Right lobe of liver (tissue), 4 donors: ENCODE data around the gene CNTNAP4.

Experiments
- POLR2A ChIP-seq: fragments of 450-650 bp; IDR thresholded peaks from one replicate; pipeline ENCODE4 v1.6.1; 2017; ENCODE audit warnings: antibody characterized with exemption, mild to moderate bottlenecking
- TF ChIP-seq, protein P1 (sequence below), 4 donors: fragments of 200-600 bp in 3 of 4; fragments of 450-650 bp in 1 of 4; IDR thresholded peaks; one replicate each; pipeline versions ENCODE4 v1.5.1 to v1.8.0; 2016 to 2022; ENCODE audit warnings: antibody characterized with exemption in 4 of 4, mild to moderate bottlenecking in 2 of 4
- donor health status: DM: no; HTN: no; CAD: no.
- donor health status: DM: no; HTN: no; CAD: no.
- donor health status: DM: no; HTN: yes; CAD: no.

DNA sequence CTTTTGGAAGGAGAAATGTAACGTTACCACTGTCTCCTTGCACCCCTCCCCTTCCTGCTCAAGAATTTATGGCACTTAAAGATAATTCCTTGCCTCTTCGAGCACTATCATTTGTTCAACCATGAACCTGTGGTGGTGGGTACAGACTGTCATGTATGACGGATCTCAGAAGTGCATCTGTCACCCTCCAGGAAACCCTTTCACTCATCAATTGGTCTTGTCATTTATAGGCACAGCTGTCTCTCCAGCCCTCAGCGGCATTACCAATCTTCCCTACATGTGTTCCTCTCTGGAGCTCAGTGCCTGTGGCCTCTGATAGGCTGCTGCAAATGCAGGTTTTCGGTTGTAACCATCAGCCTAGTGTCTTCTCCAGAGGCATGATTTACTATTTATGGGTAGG is 15.0 kb downstream of the CNTNAP4 start:
- TF ChIP-seq, protein P1, sequence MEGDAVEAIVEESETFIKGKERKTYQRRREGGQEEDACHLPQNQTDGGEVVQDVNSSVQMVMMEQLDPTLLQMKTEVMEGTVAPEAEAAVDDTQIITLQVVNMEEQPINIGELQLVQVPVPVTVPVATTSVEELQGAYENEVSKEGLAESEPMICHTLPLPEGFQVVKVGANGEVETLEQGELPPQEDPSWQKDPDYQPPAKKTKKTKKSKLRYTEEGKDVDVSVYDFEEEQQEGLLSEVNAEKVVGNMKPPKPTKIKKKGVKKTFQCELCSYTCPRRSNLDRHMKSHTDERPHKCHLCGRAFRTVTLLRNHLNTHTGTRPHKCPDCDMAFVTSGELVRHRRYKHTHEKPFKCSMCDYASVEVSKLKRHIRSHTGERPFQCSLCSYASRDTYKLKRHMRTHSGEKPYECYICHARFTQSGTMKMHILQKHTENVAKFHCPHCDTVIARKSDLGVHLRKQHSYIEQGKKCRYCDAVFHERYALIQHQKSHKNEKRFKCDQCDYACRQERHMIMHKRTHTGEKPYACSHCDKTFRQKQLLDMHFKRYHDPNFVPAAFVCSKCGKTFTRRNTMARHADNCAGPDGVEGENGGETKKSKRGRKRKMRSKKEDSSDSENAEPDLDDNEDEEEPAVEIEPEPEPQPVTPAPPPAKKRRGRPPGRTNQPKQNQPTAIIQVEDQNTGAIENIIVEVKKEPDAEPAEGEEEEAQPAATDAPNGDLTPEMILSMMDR (IDR thresholded peaks at IDR 0.05) = no peak
- TF ChIP-seq POLR2A = no peak
